ENCODE results near the gene SWAP70.
"Not testable (repeated sequence)": the region's sequence is repeated elsewhere in the genome, so short reads cannot be mapped to it uniquely, and the experiment has no call there.

Gene SWAP70

GRCh38 chr11:9619971-9620370 lies 43.9 kb upstream of the SWAP70 start:
- Histone ChIP-seq H3F3A (ENCODE audit: control insufficient read depth, insufficient read depth) (peaks cover 53% of the 10 kb centered on the region), H3K4me3 (ENCODE audit: low read length) (peak overlapping the region; percentile 70), H3K36me3 (ENCODE audit: control insufficient read depth, low read length) (peaks cover 6% of the 10 kb centered on the region), H3K4me2 (ENCODE audit: low read length) (peak overlapping the region; percentile 85), H4K20me1 (ENCODE audit: control insufficient read depth, insufficient read depth, low read depth, low read length) (no peaks in the 10 kb centered on the region), H3K4me1 (ENCODE audit: control insufficient read depth, low read length) (peaks cover 80% of the 10 kb centered on the region), H3K27me3 (ENCODE audit: control insufficient read depth, low read length) (no peaks in the 10 kb centered on the region), H3K79me2 (ENCODE audit: control insufficient read depth, low read length) (peaks cover 34% of the 10 kb centered on the region), H3K27ac (ENCODE audit: low read depth, low read length) (peak overlapping the region; percentile 98), H3K9me3 (ENCODE audit: control insufficient read depth, insufficient read depth, low read length) (no peaks in the 10 kb centered on the region), H3K9me2 (replicated peaks; ENCODE audit: control insufficient read depth, low read length) (no peaks in the 10 kb centered on the region)
- no peak for TF ChIP-seq EZH2phosphoT487 (IDR thresholded peaks at IDR 0.05; ENCODE audit: borderline replicate concordance, low read length)
- no peak for TF ChIP-seq CTCF (IDR thresholded peaks at IDR 0.05; ENCODE audit: low read depth, low read length, poor library complexity, severe bottlenecking)

- H3K4me3 ChIP-seq (ENCODE audit: low read length); H3K27me3 ChIP-seq (ENCODE audit: control insufficient read depth, low read length); H4K20me1 ChIP-seq (ENCODE audit: control insufficient read depth, insufficient read depth, low read depth, low read length); H3K9me2 ChIP-seq (replicated peaks; ENCODE audit: control insufficient read depth, low read length); H3K27ac ChIP-seq (ENCODE audit: low read depth, low read length); H3K36me3 ChIP-seq (ENCODE audit: control insufficient read depth, low read length); H3K9me3 ChIP-seq (ENCODE audit: control insufficient read depth, insufficient read depth, low read length); H3K4me2 ChIP-seq (ENCODE audit: low read length): not testable (repeated sequence)
- H3F3A ChIP-seq (ENCODE audit: control insufficient read depth, insufficient read depth) = peaks cover 41% of the 10 kb centered on the region
- peaks cover 22% of the 10 kb centered on the region for H3K79me2 ChIP-seq (ENCODE audit: control insufficient read depth, low read length)
- peaks cover 80% of the 10 kb centered on the region for H3K4me1 ChIP-seq (ENCODE audit: control insufficient read depth, low read length)
Measured at GRCh38 chr11:9622353-9622752, 41.5 kb upstream of the SWAP70 start.

GRCh38 chr11:9623053-9623452 lies 40.8 kb upstream of the SWAP70 start:
- not testable (repeated sequence) for H3K9me3 ChIP-seq (ENCODE audit: control insufficient read depth, insufficient read depth, low read length); H3K27me3 ChIP-seq (ENCODE audit: control insufficient read depth, low read length); H3K9me2 ChIP-seq (replicated peaks; ENCODE audit: control insufficient read depth, low read length); H3K4me2 ChIP-seq (ENCODE audit: low read length); H4K20me1 ChIP-seq (ENCODE audit: control insufficient read depth, insufficient read depth, low read depth, low read length); H3K27ac ChIP-seq (ENCODE audit: low read depth, low read length); H3K36me3 ChIP-seq (ENCODE audit: control insufficient read depth, low read length); H3K4me3 ChIP-seq (ENCODE audit: low read length)
- peaks cover 42% of the 10 kb centered on the region for H3F3A ChIP-seq (ENCODE audit: control insufficient read depth, insufficient read depth)
- H3K4me1 ChIP-seq (ENCODE audit: control insufficient read depth, low read length) = peaks cover 80% of the 10 kb centered on the region
- H3K79me2 ChIP-seq (ENCODE audit: control insufficient read depth, low read length) = peaks cover 15% of the 10 kb centered on the region

- TF ChIP-seq EZH2phosphoT487 (IDR thresholded peaks at IDR 0.05; ENCODE audit: borderline replicate concordance, low read length) = no peak
- TF ChIP-seq CTCF (IDR thresholded peaks at IDR 0.05; ENCODE audit: low read depth, low read length, poor library complexity, severe bottlenecking) = no peak
- H3K27ac ChIP-seq (ENCODE audit: low read depth, low read length) = peak overlapping the region; percentile 77
- peak overlapping the region; percentile 40 for H3K4me3 ChIP-seq (ENCODE audit: low read length)
- peaks cover 79% of the 10 kb centered on the region for H3K4me1 ChIP-seq (ENCODE audit: control insufficient read depth, low read length)
- H3K4me2 ChIP-seq (ENCODE audit: low read length) = peak overlapping the region; percentile 50
- H3F3A ChIP-seq (ENCODE audit: control insufficient read depth, insufficient read depth) = peaks cover 36% of the 10 kb centered on the region
- H3K36me3 ChIP-seq (ENCODE audit: control insufficient read depth, low read length) = no peaks in the 10 kb centered on the region; the same call in none of the 2 replicates
- H3K27me3 ChIP-seq (ENCODE audit: control insufficient read depth, low read length) = no peaks in the 10 kb centered on the region
- H3K79me2 ChIP-seq (ENCODE audit: control insufficient read depth, low read length) = peaks cover 11% of the 10 kb centered on the region
- H3K9me2 ChIP-seq (replicated peaks; ENCODE audit: control insufficient read depth, low read length) = no peaks in the 10 kb centered on the region
- H3K9me3 ChIP-seq (ENCODE audit: control insufficient read depth, insufficient read depth, low read length) = no peaks in the 10 kb centered on the region
- H4K20me1 ChIP-seq (ENCODE audit: control insufficient read depth, insufficient read depth, low read depth, low read length) = no peaks in the 10 kb centered on the region
Measured at GRCh38 chr11:9624448-9624847, 39.4 kb upstream of the SWAP70 start.
